A549 treated with AZD9567 at 1 μM for 4 hours (cell line): ENCODE results near the gene MAGOH. TPM values are rescaled to one million over a fixed set of nuclear protein-coding genes. Genes with fewer than 3 reads are reported as not detected.

Experiments
- total RNA-seq: library from RNA; stranded (reverse); fragments of 200-300 nt; extraction: Qiagen RNA extraction; gene quantifications from 5 replicates; pipeline ENCODE4 v1.2.3, GENCODE V29; 2022; ENCODE audit not compliant: insufficient read depth

Gene MAGOH
- 60.8 to 71.6 TPM (median 65.2 TPM) in 5 replicates for total RNA-seq

GRCh38 chr1:53238197-53239155, at the start of gene MAGOH:
Gene MAGOH (minus strand): TSS chr1:53238518. CDS start chr1:53238448, 70 bp downstream.

GRCh38 chr1:53220171-53220961, 18.0 kb downstream of the MAGOH start, which contains the start of gene CZIB:
Gene CZIB (minus strand): TSS chr1:53220634. CDS start chr1:53220575, 59 bp downstream.

GRCh38 chr1:53196485-53197290, 41.6 kb downstream of the MAGOH start, which contains the start of gene CPT2:
Gene CPT2 (plus strand): TSS chr1:53196824. CDS start chr1:53196944, 120 bp downstream.

Other genes with a start within 250 kb of the MAGOH start
- 0.05 TPM in 1 of 5 replicates, not detected in the others for gene PODN, start 176.3 kb downstream of the MAGOH start, total RNA-seq
- not detected in 5 replicates for gene SLC1A7, start 95.9 kb downstream of the MAGOH start, total RNA-seq
- 10.0 to 14.1 TPM (median 10.3 TPM) in 5 replicates for gene CPT2, start 41.7 kb downstream of the MAGOH start, total RNA-seq
- 33.2 to 34.6 TPM (median 34.2 TPM) in 5 replicates for gene CZIB, start 17.9 kb downstream of the MAGOH start, total RNA-seq
- gene LRP8, start 89.6 kb upstream of the MAGOH start, total RNA-seq, result 34.7 to 45.3 TPM (median 41.8 TPM) in 5 replicates
- not detected in 5 replicates for gene DMRTB1, start 220.9 kb upstream of the MAGOH start, total RNA-seq